Activated CD4-positive, alpha-beta T cell treated with anti-CD3 and anti-CD28 coated beads, Interleukin-2, amount 50 U/mL, for 48 hours (primary cell): ENCODE results near the gene RFX6.
"Not testable (repeated sequence)": the region's sequence is repeated elsewhere in the genome, so short reads cannot be mapped to it uniquely, and the experiment has no call there.

Source experiments
- DNase-seq, 2 experiments: peaks; one replicate each; pipeline ENCODE4 v3.0.0-alpha.2; 2020

RFX6 gene

GRCh38 chr6:116876635-116877611 lies at the start of gene RFX6:
Gene RFX6, plus strand, starts transcription at chr6:116877242. Its CDS starts 34 bp downstream, at chr6:116877276.
- DNase-seq: no peak

GRCh38 chr6:116827561-116828240 lies 49.3 kb upstream of the RFX6 start:
- no peak for DNase-seq

- DNase-seq: no peak
These were observed 48.1 kb upstream of the RFX6 start, which contains the start of gene GPRC6A for GRCh38 chr6:116828983-116829382. Gene GPRC6A, minus strand, starts transcription at chr6:116829083. Its CDS starts 70 bp downstream, at chr6:116829013.

GRCh38 chr6:116834526-116834925 lies 42.5 kb upstream of the RFX6 start:
- not testable (repeated sequence) for DNase-seq

- no peak for DNase-seq
These were observed 40.3 kb upstream of the RFX6 start for GRCh38 chr6:116836606-116837342.

GRCh38 chr6:116840091-116840490 lies 37.0 kb upstream of the RFX6 start:
- no peak for DNase-seq

- no peak for DNase-seq
These were observed 34.6 kb upstream of the RFX6 start for GRCh38 chr6:116842459-116842858.

- no peak for DNase-seq
These were observed 29.8 kb upstream of the RFX6 start for GRCh38 chr6:116847227-116847626.

- DNase-seq: no peak
These were observed 19.0 kb upstream of the RFX6 start for GRCh38 chr6:116858060-116858459.

GRCh38 chr6:116859264-116859663 lies 17.8 kb upstream of the RFX6 start:
- DNase-seq: no peak

- DNase-seq: no peak
These were observed 10.7 kb upstream of the RFX6 start for GRCh38 chr6:116866281-116866871.

GRCh38 chr6:116872771-116873170 lies 4.3 kb upstream of the RFX6 start:
- no peak for DNase-seq

GRCh38 chr6:116876107-116876506 lies 935 bp upstream of the RFX6 start:
- no peak for DNase-seq

- DNase-seq: no peak
These were observed 701 bp downstream of the RFX6 start for GRCh38 chr6:116877743-116878142.

- DNase-seq: no peak
These were observed 4.2 kb downstream of the RFX6 start for GRCh38 chr6:116881236-116881635.

- DNase-seq: no peak
These were observed 6.0 kb downstream of the RFX6 start for GRCh38 chr6:116883005-116883404.

- DNase-seq: no peak
These were observed 7.5 kb downstream of the RFX6 start for GRCh38 chr6:116884530-116884929.

- DNase-seq: no peak
These were observed 10.1 kb downstream of the RFX6 start for GRCh38 chr6:116887168-116887567.

- DNase-seq: no peak
These were observed 10.9 kb downstream of the RFX6 start for GRCh38 chr6:116887894-116888293.

GRCh38 chr6:116888732-116889360 lies 11.8 kb downstream of the RFX6 start:
- no peak for DNase-seq

- no peak for DNase-seq
These were observed 17.6 kb downstream of the RFX6 start for GRCh38 chr6:116894669-116895068.

GRCh38 chr6:116895935-116896334 lies 18.9 kb downstream of the RFX6 start:
- DNase-seq: no peak
